ENCODE results near the gene SRGAP3.

Gene SRGAP3

DNA sequence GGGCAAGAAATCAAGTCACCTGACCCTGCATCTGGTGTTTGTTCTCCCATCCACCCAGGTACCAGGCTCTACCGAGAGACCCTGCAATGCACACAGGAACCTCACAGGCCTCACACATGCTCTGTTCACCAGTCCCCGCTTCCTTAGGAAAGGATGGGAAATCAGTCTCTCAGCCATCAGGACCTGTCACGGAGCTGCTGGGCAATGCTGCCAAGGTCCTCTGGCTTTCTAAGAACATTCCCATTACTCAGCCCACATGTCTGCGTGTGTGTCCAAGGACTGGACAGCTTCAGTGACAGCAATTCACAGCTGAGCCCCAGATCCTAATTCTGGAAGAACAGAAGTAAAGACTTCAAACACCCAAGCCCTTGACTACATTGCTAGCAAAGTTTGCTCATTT is 6.5 kb upstream of the SRGAP3 start:
- Histone ChIP-seq H3K27me3 (ENCODE audit: control insufficient read depth in 2 of 2, insufficient read depth in 2 of 2, low read length in 2 of 2) (no peaks in the 10 kb centered on the region), H3K9ac (ENCODE audit: low read depth in 1 of 2, low read length in 2 of 2) (no peak overlapping the region), H3K4me3 (ENCODE audit: low read length in 2 of 2) (no peak overlapping the region), H3K9me3 (ENCODE audit: control insufficient read depth in 2 of 2, low read length in 2 of 2) (no peaks in the 10 kb centered on the region), H3K27ac (ENCODE audit: low read depth in 2 of 2, low read length in 2 of 2) (no peak overlapping the region), H3K36me3 (ENCODE audit: control insufficient read depth in 2 of 2, insufficient read depth in 2 of 2, low read length in 2 of 2) (no peaks in the 10 kb centered on the region), H3K4me1 (ENCODE audit: control insufficient read depth in 2 of 2, insufficient read depth in 2 of 2, low read length in 2 of 2) (no peaks in the 10 kb centered on the region)

DNA sequence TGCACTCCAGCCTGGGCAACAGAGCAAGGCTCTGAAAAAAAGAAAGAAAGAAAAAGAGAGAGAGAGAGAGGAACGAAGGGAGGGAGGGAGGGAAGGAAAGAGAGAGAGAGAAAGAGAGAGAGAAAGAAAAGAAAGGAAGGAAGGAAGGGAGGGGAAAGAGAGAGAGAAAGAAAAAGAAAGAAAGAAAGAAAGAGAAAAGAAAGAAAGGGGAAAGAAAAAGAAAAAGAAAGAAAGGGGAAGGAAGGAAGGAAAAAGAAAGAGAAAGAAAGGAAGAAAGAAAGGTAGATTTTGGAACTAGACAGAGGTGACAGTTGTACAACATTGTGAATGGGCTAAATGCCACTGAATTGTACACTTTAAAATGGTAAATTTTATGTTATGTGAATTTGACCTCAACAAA is 5.3 kb upstream of the SRGAP3 start:
- no peaks in the 10 kb centered on the region for H3K36me3 ChIP-seq (ENCODE audit: control insufficient read depth in 2 of 2, insufficient read depth in 2 of 2, low read length in 2 of 2)
- H3K4me3 ChIP-seq (ENCODE audit: low read length in 2 of 2): no peak overlapping the region
- peaks cover 3 to 4% of the 10 kb centered on the region in 2 donors for H3K4me1 ChIP-seq (ENCODE audit: control insufficient read depth in 2 of 2, insufficient read depth in 2 of 2, low read length in 2 of 2)
- no peak overlapping the region for H3K9ac ChIP-seq (ENCODE audit: low read depth in 1 of 2, low read length in 2 of 2)
- no peaks in the 10 kb centered on the region for H3K9me3 ChIP-seq (ENCODE audit: control insufficient read depth in 2 of 2, low read length in 2 of 2)
- H3K27ac ChIP-seq (ENCODE audit: low read depth in 2 of 2, low read length in 2 of 2): no peak overlapping the region
- no peaks in the 10 kb centered on the region for H3K27me3 ChIP-seq (ENCODE audit: control insufficient read depth in 2 of 2, insufficient read depth in 2 of 2, low read length in 2 of 2)

DNA sequence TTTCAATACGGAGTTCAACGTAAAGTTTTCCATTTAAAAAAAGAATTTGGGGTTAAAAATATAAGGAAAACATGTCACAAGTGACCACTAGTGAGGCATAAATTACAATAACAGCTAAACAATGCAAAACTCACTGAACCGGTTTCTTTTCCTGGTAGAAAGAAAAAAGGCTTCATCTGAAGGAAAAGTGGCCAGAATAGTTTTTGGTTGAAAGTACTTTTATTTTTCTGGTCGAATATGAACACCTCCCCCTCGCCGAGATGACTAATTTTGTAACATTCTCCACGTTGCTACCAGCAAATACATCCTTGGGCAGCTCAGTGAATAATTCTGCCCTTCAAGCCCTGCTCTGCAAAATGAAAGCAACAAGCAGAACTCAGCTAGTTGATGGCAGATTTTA is 3.9 kb upstream of the SRGAP3 start:
- no peak overlapping the region for H3K9ac ChIP-seq (ENCODE audit: low read depth in 1 of 2, low read length in 2 of 2)
- H3K9me3 ChIP-seq (ENCODE audit: control insufficient read depth in 2 of 2, low read length in 2 of 2): no peaks in the 10 kb centered on the region
- no peak overlapping the region for H3K27ac ChIP-seq (ENCODE audit: low read depth in 2 of 2, low read length in 2 of 2)
- peaks cover 7 to 8% of the 10 kb centered on the region in 2 donors for H3K4me1 ChIP-seq (ENCODE audit: control insufficient read depth in 2 of 2, insufficient read depth in 2 of 2, low read length in 2 of 2)
- no peak overlapping the region for H3K4me3 ChIP-seq (ENCODE audit: low read length in 2 of 2)
- no peaks in the 10 kb centered on the region for H3K36me3 ChIP-seq (ENCODE audit: control insufficient read depth in 2 of 2, insufficient read depth in 2 of 2, low read length in 2 of 2)
- no peaks in the 10 kb centered on the region for H3K27me3 ChIP-seq (ENCODE audit: control insufficient read depth in 2 of 2, insufficient read depth in 2 of 2, low read length in 2 of 2)

DNA sequence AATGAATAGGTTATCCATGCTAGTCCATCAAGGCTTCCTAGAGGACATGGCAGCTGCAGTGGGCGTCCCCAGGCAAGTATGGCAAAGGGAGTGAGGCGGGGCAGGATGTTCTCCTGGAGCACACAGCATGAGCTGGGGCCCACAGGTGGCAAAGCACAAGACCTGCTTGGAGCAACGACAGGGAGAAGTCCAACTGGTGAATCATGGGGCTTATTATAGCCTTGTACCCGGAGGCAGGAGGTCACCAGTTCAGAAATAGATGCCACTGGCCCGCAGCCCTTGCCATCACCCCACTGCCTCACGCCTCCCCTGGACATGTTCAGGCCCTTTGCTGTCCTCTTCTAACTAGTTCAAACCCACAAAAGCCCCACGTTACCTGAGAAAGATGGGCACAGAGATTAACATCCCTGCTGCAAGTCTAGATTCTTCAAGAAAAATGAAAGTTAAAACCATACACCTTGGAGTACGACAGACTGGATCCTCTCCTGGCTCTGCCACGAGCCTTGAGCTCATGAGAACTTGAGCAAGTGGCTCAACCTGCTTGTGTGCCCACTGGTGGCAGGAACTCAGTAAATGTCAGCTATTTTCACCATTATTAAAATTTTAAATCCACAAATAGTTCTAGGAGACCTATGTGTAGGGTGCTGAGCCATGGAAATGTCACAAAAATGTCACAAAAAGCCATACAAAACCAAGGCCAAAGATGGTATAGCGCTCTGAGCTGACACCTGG is 1.8 kb upstream of the SRGAP3 start:
- Histone ChIP-seq H3K27me3 (ENCODE audit: control insufficient read depth in 2 of 2, insufficient read depth in 2 of 2, low read length in 2 of 2) (no peaks in the 10 kb centered on the region), H3K4me3 (ENCODE audit: low read length in 2 of 2) (no peak overlapping the region), H3K9me3 (ENCODE audit: control insufficient read depth in 2 of 2, low read length in 2 of 2) (no peaks in the 10 kb centered on the region), H3K36me3 (ENCODE audit: control insufficient read depth in 2 of 2, insufficient read depth in 2 of 2, low read length in 2 of 2) (no peaks in the 10 kb centered on the region), H3K27ac (ENCODE audit: low read depth in 2 of 2, low read length in 2 of 2) (no peak overlapping the region), H3K9ac (ENCODE audit: low read depth in 1 of 2, low read length in 2 of 2) (no peak overlapping the region), H3K4me1 (ENCODE audit: control insufficient read depth in 2 of 2, insufficient read depth in 2 of 2, low read length in 2 of 2) (peaks cover 8 to 9% of the 10 kb centered on the region in 2 donors)

DNA sequence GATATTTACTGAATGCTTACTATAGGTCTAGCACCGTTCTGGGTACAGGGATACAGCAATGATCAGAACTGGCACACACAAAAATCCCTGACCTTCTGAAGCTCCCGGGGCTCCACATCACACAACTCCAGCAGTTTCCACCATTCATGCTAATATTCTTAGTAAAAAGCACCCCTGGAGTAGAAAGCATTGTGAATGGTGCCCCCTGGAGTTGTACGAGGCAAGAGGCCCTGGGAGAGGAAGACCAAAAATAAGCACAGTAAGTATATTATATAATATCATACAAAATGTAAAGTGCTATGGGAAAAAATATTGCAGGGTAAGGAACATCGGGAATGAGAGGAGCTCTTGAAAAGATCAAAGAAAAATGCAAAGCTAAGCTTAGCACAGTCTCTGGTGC is 790 bp upstream of the SRGAP3 start:
- Histone ChIP-seq H3K4me3 (ENCODE audit: low read length in 2 of 2) (peak overlapping the region in 1 of 2 donors; percentile 79), H3K27ac (ENCODE audit: low read depth in 2 of 2, low read length in 2 of 2) (peak overlapping the region in 1 of 2 donors; percentile 50)

DNA sequence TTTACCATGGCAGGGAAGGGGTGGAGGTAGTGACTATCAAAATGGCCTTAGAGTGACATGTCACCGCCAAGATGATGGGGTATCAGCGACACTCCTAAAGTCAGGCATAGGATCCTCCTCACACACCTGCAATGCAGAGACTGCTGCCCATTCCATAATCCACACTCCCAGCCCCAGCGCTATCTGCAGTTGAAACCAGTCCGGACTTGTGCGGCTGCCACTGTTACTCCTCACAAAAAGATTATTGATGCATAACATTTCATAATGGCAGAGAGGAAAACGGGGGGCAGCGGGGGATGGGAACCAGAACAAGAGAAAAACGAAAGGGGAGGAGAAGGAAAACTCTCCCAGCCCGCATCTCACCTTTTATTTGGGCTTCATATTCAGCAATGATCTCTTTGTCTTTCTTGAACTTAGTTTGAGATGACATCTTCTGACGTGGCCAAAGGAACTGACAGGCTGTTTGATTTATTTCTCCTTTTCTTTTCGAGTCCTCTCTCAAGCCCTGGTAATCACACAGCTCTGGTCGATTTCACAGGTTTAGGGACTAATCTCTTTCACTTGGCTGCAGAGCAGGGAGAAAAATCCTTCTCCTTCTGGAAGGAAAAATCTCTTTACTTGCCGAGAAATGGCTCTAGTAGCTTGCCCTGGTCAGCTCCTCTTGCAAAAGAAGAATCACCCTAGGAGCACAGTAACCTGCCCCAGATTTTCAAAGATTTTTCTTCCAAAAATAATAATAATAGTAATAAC is 749 bp downstream of the SRGAP3 start:
- H3K4me1 ChIP-seq (ENCODE audit: control insufficient read depth in 2 of 2, insufficient read depth in 2 of 2, low read length in 2 of 2): peaks cover 8 to 9% of the 10 kb centered on the region in 2 donors
- H3K27ac ChIP-seq (ENCODE audit: low read depth in 2 of 2, low read length in 2 of 2): peak overlapping the region in 1 of 2 donors; percentile 50
- no peaks in the 10 kb centered on the region for H3K9me3 ChIP-seq (ENCODE audit: control insufficient read depth in 2 of 2, low read length in 2 of 2)
- peak overlapping the region; percentile 26 to 72 for H3K9ac ChIP-seq (ENCODE audit: low read depth in 1 of 2, low read length in 2 of 2)
- no peaks in the 10 kb centered on the region for H3K36me3 ChIP-seq (ENCODE audit: control insufficient read depth in 2 of 2, insufficient read depth in 2 of 2, low read length in 2 of 2)
- peak overlapping the region; percentile 79 to 80 for H3K4me3 ChIP-seq (ENCODE audit: low read length in 2 of 2)
- H3K27me3 ChIP-seq (ENCODE audit: control insufficient read depth in 2 of 2, insufficient read depth in 2 of 2, low read length in 2 of 2): no peaks in the 10 kb centered on the region

More for the DNA sequence above, 790 bp upstream of the SRGAP3 start:
- no peaks in the 10 kb centered on the region for H3K9me3 ChIP-seq (ENCODE audit: control insufficient read depth in 2 of 2, low read length in 2 of 2)
- no peaks in the 10 kb centered on the region for H3K36me3 ChIP-seq (ENCODE audit: control insufficient read depth in 2 of 2, insufficient read depth in 2 of 2, low read length in 2 of 2)
- peaks cover 8 to 9% of the 10 kb centered on the region in 2 donors for H3K4me1 ChIP-seq (ENCODE audit: control insufficient read depth in 2 of 2, insufficient read depth in 2 of 2, low read length in 2 of 2)
- H3K27me3 ChIP-seq (ENCODE audit: control insufficient read depth in 2 of 2, insufficient read depth in 2 of 2, low read length in 2 of 2): no peaks in the 10 kb centered on the region
- peak overlapping the region in 1 of 2 donors; percentile 35 for H3K9ac ChIP-seq (ENCODE audit: low read depth in 1 of 2, low read length in 2 of 2)

DNA sequence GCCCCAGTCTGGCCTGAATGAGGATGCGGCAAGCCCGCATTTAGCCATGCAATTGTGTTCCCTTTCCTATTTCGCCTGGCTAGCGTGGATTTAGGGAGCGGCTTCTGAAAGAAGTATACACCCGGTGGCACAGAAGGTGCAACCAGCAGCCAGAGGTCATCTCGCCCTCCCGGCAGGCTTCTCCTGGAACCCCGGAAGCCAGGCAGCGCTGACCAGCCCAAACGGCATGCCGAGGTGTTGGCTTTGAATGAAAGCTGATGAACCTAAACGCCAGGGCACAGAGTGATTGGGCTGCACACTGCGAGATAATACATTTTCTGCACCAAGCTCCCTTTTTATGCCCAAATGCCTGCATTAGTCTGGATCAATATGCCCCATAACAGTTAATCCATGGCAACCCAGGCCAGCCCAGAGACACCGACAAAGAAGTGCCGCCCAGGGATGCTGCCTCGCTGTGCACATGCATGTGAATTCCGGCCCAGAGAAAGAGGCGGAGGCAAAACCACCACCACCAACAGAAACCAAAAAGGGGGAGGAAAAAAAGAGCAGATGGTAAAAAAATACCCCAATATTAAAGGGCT is 1.4 kb downstream of the SRGAP3 start:
- Histone ChIP-seq H3K9ac (ENCODE audit: low read depth in 1 of 2, low read length in 2 of 2) (no peak overlapping the region), H3K4me3 (ENCODE audit: low read length in 2 of 2) (peak overlapping the region; percentile 79 to 80), H3K27ac (ENCODE audit: low read depth in 2 of 2, low read length in 2 of 2) (no peak overlapping the region), H3K4me1 (ENCODE audit: control insufficient read depth in 2 of 2, insufficient read depth in 2 of 2, low read length in 2 of 2) (peaks cover 8 to 9% of the 10 kb centered on the region in 2 donors), H3K9me3 (ENCODE audit: control insufficient read depth in 2 of 2, low read length in 2 of 2) (no peaks in the 10 kb centered on the region), H3K27me3 (ENCODE audit: control insufficient read depth in 2 of 2, insufficient read depth in 2 of 2, low read length in 2 of 2) (no peaks in the 10 kb centered on the region), H3K36me3 (ENCODE audit: control insufficient read depth in 2 of 2, insufficient read depth in 2 of 2, low read length in 2 of 2) (no peaks in the 10 kb centered on the region)

DNA sequence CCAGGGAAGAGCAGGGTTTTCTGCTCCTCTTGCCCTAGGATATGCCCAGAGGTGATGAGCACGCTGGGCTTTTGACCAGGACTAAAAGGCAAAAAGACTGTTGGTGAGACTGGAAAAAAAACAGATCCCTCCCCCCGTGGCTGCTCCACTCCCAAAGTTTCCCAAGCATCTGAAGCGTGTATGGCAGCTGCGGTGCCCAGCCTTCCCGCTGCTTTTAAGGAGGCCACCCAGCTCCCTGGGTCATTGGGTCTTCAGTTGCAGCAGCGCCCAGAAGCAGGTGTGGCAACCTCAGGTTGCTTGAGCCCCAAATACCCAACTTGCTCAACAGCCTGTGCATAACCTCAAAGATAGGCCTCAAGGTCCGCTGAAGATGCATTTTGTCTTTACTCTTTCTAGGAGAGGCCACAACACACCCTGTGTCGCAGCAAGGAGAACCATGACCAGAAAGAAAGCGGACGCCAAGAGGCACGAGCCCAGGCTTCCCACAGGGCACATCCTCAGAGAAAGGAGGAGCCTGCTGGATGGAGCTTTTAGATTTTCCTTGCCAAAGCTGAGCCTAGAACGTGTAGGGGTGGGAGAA is 2.0 kb downstream of the SRGAP3 start:
- Histone ChIP-seq H3K4me1 (ENCODE audit: control insufficient read depth in 2 of 2, insufficient read depth in 2 of 2, low read length in 2 of 2) (peaks cover 8 to 9% of the 10 kb centered on the region in 2 donors), H3K36me3 (ENCODE audit: control insufficient read depth in 2 of 2, insufficient read depth in 2 of 2, low read length in 2 of 2) (no peaks in the 10 kb centered on the region), H3K9ac (ENCODE audit: low read depth in 1 of 2, low read length in 2 of 2) (no peak overlapping the region), H3K4me3 (ENCODE audit: low read length in 2 of 2) (peak overlapping the region in 1 of 2 donors; percentile 79), H3K9me3 (ENCODE audit: control insufficient read depth in 2 of 2, low read length in 2 of 2) (no peaks in the 10 kb centered on the region), H3K27me3 (ENCODE audit: control insufficient read depth in 2 of 2, insufficient read depth in 2 of 2, low read length in 2 of 2) (no peaks in the 10 kb centered on the region), H3K27ac (ENCODE audit: low read depth in 2 of 2, low read length in 2 of 2) (no peak overlapping the region)

DNA sequence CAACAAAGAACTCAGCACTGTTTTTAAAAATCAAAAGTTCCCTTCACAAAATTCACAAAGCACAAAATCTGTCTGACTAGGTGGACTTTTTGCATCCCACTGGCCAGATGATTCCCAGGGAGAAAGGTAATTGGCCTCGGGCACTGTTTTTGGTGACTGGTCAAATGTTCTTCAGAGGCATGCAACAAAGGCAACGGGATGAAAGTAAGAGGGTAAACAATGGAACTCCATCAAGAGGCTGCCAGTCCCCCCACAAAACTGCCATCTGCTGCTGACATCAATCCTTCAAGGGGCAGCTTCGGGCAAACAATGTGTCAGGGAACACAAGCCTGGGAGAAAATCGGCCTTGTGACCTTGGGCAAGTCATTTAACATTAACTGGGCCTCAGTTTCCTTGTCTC is 3.3 kb downstream of the SRGAP3 start:
- Histone ChIP-seq H3K4me3 (ENCODE audit: low read length in 2 of 2) (no peak overlapping the region), H3K27ac (ENCODE audit: low read depth in 2 of 2, low read length in 2 of 2) (no peak overlapping the region)

More for the DNA sequence above, 3.3 kb downstream of the SRGAP3 start:
- H3K27me3 ChIP-seq (ENCODE audit: control insufficient read depth in 2 of 2, insufficient read depth in 2 of 2, low read length in 2 of 2): no peaks in the 10 kb centered on the region
- no peaks in the 10 kb centered on the region for H3K36me3 ChIP-seq (ENCODE audit: control insufficient read depth in 2 of 2, insufficient read depth in 2 of 2, low read length in 2 of 2)
- H3K4me1 ChIP-seq (ENCODE audit: control insufficient read depth in 2 of 2, insufficient read depth in 2 of 2, low read length in 2 of 2): peaks cover 8 to 9% of the 10 kb centered on the region in 2 donors
- no peak overlapping the region for H3K9ac ChIP-seq (ENCODE audit: low read depth in 1 of 2, low read length in 2 of 2)
- no peaks in the 10 kb centered on the region for H3K9me3 ChIP-seq (ENCODE audit: control insufficient read depth in 2 of 2, low read length in 2 of 2)

Measured in mucosa of rectum (tissue), 2 donors.